ENCODE data around the gene PTPN7. TPM values are rescaled to one million over a fixed set of nuclear protein-coding genes. Genes with fewer than 3 reads are reported as not detected.

The PTPN7 gene
- total RNA-seq, 2 experiments from 2014 or later = 67.5 to 83.1 TPM

DNA sequence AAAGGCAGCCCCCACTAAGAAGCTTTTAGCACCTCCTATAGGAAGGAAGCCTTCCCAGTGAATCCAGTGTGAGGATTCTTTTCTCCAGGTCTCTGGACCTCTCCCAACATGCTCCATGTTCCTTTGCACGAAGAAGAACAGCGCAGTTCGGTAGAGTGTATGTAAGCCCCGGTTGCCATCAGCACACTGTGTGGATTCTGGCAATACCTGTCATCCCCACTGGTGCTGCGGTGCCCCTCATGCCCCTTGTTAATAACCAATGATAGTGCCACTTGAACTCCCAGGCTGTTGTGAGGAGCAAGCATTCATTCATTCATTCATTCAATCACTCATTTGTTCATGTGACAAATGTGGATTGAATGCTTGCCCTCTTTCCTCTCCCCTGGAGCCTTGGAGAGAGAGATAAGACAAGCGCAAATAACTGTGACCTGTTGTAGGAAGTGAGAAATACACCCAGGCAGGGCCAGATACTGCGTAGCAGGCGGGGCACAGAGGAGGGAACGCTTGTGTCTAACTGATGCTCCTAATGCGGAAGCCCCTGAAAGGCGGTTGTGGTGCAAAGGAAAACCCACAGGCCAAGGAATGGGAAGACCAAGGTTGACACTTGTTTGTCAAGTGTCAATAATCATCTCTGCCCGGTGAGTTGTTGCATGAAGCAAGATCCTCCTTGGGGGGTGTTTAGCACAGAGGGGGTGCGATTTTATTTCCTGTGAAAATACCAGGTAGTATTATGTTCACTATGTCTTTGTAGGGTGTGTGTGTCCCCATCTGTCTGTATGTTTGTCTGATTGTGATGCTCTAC, 43.0 kb upstream of the PTPN7 start:
- no peaks in the 10 kb centered on the region for H3K9me2 ChIP-seq (ENCODE audit: insufficient read depth, low read length)
- DNase-seq (ENCODE audit: low spot score) = no peak
- no peak overlapping the region for H3K4me3 ChIP-seq (ENCODE audit: low read depth, low read length, poor library complexity, severe bottlenecking)
- ChIA-PET CTCF (ENCODE audit: unreplicated experiment) (no interaction called here), POLR2A (no interaction called here)
- intact Hi-C loops (cut with micrococcal nuclease; ENCODE audit: unreplicated experiment) = no loop called here
- no peaks in the 10 kb centered on the region for H4K20me1 ChIP-seq (ENCODE audit: insufficient read depth, low read length)
- H3K4me1 ChIP-seq (ENCODE audit: insufficient read depth, low read length, poor library complexity, severe bottlenecking) = no peaks in the 10 kb centered on the region
- no peak overlapping the region for H3K27ac ChIP-seq (ENCODE audit: low read depth, low read length, poor library complexity, severe bottlenecking)
- H3K9me3 ChIP-seq (ENCODE audit: low read length) = no peaks in the 10 kb centered on the region
- no peaks in the 10 kb centered on the region for H3K36me3 ChIP-seq (ENCODE audit: insufficient read depth, low read length)
- H2AFZ ChIP-seq (ENCODE audit: low read length) = no peak overlapping the region
- no peak overlapping the region for H3K4me2 ChIP-seq (ENCODE audit: low read length)
- BruUV-seq (replicated peaks) = no TSS peak
- no peak for TF ChIP-seq EZH2phosphoT487 (IDR thresholded peaks at IDR 0.05; ENCODE audit: borderline replicate concordance, low read depth, low read length)
- TF ChIP-seq, protein P1, sequence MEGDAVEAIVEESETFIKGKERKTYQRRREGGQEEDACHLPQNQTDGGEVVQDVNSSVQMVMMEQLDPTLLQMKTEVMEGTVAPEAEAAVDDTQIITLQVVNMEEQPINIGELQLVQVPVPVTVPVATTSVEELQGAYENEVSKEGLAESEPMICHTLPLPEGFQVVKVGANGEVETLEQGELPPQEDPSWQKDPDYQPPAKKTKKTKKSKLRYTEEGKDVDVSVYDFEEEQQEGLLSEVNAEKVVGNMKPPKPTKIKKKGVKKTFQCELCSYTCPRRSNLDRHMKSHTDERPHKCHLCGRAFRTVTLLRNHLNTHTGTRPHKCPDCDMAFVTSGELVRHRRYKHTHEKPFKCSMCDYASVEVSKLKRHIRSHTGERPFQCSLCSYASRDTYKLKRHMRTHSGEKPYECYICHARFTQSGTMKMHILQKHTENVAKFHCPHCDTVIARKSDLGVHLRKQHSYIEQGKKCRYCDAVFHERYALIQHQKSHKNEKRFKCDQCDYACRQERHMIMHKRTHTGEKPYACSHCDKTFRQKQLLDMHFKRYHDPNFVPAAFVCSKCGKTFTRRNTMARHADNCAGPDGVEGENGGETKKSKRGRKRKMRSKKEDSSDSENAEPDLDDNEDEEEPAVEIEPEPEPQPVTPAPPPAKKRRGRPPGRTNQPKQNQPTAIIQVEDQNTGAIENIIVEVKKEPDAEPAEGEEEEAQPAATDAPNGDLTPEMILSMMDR (conservative IDR thresholded peaks at IDR 0.05; ENCODE audit: low read length) = no peak
- no peaks in the 10 kb centered on the region for H3K79me2 ChIP-seq (ENCODE audit: insufficient read depth, low read depth, low read length)

DNA sequence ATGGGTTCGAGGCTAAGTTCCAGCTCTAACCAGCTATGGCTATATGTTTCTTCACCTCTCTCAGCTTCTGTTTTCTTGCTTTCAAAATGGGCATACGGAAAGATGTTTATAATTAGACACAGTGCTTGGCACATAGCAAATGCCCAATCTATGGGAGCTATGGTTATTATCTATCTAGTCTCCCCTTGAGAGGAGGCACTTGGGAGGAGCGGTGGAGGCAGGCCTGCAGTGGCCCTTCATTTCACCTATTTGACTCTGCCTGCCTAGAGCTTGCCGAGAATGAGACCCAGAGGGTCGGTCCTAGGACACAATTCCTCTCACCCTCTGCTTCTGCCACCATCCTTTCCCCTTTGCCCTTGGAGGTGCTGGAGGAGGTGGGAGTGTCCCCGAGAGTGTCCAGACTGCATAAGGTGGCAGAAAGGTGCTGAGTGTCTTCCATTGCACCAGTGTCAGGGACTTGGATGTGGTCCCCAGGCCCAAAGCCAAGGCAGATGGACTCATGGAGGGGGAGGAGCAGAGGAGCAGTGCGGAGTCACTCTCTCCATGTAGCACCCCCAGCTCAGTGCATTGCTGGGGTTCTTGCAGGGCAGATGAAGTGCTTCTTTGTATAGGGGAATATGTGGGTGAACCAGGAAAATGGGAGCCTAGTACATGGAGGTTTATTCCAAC, 42.2 kb upstream of the PTPN7 start:
- Histone ChIP-seq H3K9me2 (ENCODE audit: insufficient read depth, low read length) (no peaks in the 10 kb centered on the region), H3K36me3 (ENCODE audit: insufficient read depth, low read length) (no peaks in the 10 kb centered on the region), H3K4me1 (ENCODE audit: insufficient read depth, low read length, poor library complexity, severe bottlenecking) (no peaks in the 10 kb centered on the region), H3K4me2 (ENCODE audit: low read length) (no peak overlapping the region), H4K20me1 (ENCODE audit: insufficient read depth, low read length) (no peaks in the 10 kb centered on the region), H3K27ac (ENCODE audit: low read depth, low read length, poor library complexity, severe bottlenecking) (no peak overlapping the region), H3K4me3 (ENCODE audit: low read depth, low read length, poor library complexity, severe bottlenecking) (no peak overlapping the region), H3K9me3 (ENCODE audit: low read length) (no peaks in the 10 kb centered on the region), H3K79me2 (ENCODE audit: insufficient read depth, low read depth, low read length) (no peaks in the 10 kb centered on the region), H2AFZ (ENCODE audit: low read length) (no peak overlapping the region)
- TF ChIP-seq, protein P1 (conservative IDR thresholded peaks at IDR 0.05; ENCODE audit: low read length) = no peak
- TF ChIP-seq EZH2phosphoT487 (IDR thresholded peaks at IDR 0.05; ENCODE audit: borderline replicate concordance, low read depth, low read length) = no peak
- BruUV-seq (replicated peaks) = no TSS peak
- DNase-seq (ENCODE audit: low spot score) = no peak
- POLR2A ChIA-PET = interaction anchor here (0.6 kb wide), 1 partner anchor 357 kb away, joined by 3 read pairs; no protein-coding TSS in a partner anchor
- CTCF ChIA-PET (ENCODE audit: unreplicated experiment) = no interaction called here
- intact Hi-C loops (cut with micrococcal nuclease; ENCODE audit: unreplicated experiment) = no loop called here

DNA sequence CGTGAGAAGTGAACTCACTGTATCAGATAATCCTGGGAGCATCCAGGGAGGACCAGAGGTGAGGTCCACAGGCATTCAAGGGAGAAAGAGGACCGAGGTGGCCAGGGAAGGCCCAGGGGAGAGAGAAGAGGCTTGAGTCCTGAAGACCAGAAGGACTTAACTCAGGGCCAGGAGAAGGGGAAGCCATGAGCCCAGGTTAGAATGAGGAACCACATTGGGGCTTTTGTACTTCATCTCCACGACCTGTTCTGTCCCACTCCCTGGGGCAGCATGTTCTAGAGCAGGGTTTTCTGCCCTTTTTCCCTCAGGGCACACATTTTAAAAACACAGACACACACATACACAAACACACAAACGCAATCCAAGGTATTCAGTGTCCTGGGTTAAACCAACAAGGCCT, 41.6 kb upstream of the PTPN7 start:
- intact Hi-C loops (cut with micrococcal nuclease; ENCODE audit: unreplicated experiment) = no loop called here

More for the DNA sequence above, 41.6 kb upstream of the PTPN7 start:
- Histone ChIP-seq H3K4me3 (ENCODE audit: low read depth, low read length, poor library complexity, severe bottlenecking) (no peak overlapping the region), H3K9me3 (ENCODE audit: low read length) (no peaks in the 10 kb centered on the region), H3K27ac (ENCODE audit: low read depth, low read length, poor library complexity, severe bottlenecking) (no peak overlapping the region), H2AFZ (ENCODE audit: low read length) (no peak overlapping the region), H3K4me1 (ENCODE audit: insufficient read depth, low read length, poor library complexity, severe bottlenecking) (no peaks in the 10 kb centered on the region), H3K79me2 (ENCODE audit: insufficient read depth, low read depth, low read length) (no peaks in the 10 kb centered on the region), H3K4me2 (ENCODE audit: low read length) (no peak overlapping the region), H3K9me2 (ENCODE audit: insufficient read depth, low read length) (no peaks in the 10 kb centered on the region), H3K36me3 (ENCODE audit: insufficient read depth, low read length) (no peaks in the 10 kb centered on the region), H4K20me1 (ENCODE audit: insufficient read depth, low read length) (no peaks in the 10 kb centered on the region)
- DNase-seq (ENCODE audit: low spot score) = no peak
- no TSS peak for BruUV-seq (replicated peaks)
- CTCF ChIA-PET (ENCODE audit: unreplicated experiment) = no interaction called here
- TF ChIP-seq, protein P1 (conservative IDR thresholded peaks at IDR 0.05; ENCODE audit: low read length) = no peak
- no peak for TF ChIP-seq EZH2phosphoT487 (IDR thresholded peaks at IDR 0.05; ENCODE audit: borderline replicate concordance, low read depth, low read length)
- POLR2A ChIA-PET = no interaction called here

Data from OCI-LY7 (cell line).